ENCODE data around the gene UNC5B. TPM values are rescaled to one million over a fixed set of nuclear protein-coding genes. Genes with fewer than 3 reads are reported as not detected.

UNC5B gene
- total and polyA plus RNA-seq, 7 donors: 1.4 to 12.7 (median 1.8) TPM

- H3K4me1 ChIP-seq: peaks cover 0 to 35% (median 23%) of the 10 kb centered on the region in 4 donors
Measured at GRCh38 chr10:71234970-71235685, 22.8 kb downstream of the UNC5B start.

DNA sequence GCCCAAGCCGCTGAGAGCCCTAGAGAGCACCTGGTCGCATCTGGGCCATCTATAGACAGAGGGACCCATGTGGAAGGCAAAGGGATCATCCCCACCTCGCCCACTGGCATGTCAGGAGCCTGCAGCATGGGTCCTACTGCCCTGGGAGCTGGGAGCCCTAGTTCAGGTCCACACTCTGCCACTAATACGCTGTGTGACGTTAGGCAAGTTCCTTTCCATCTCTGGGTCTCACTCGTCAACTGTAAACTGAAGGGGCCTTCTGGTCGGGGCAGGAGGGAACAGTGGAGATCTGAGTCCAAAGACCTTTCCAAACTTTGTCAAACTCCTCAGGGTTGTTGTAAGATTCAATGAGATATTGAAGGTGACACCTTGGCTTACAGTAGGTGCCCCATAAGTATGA is 23.4 kb downstream of the UNC5B start:
- H3K9me3 ChIP-seq: no peaks in the 10 kb centered on the region
- no peaks in the 10 kb centered on the region for H3K27me3 ChIP-seq
- intact Hi-C loops (cut with DNase I): no loop called here
- no peaks in the 10 kb centered on the region for H3K36me3 ChIP-seq
- no peak for DNase-seq
- 83 to 88% methylated on average over 7 of the region's 7 CpGs for WGBS, 2 donors
- peaks cover 0 to 35% (median 23%) of the 10 kb centered on the region in 4 donors for H3K4me1 ChIP-seq
- H3K27ac ChIP-seq: no peak overlapping the region
- no peak for TF ChIP-seq EP300 (IDR thresholded peaks at IDR 0.05)
- TF ChIP-seq POLR2AphosphoS5 (IDR thresholded peaks at IDR 0.05): no peak
- TF ChIP-seq POLR2A (IDR thresholded peaks at IDR 0.05): no peak
- TF ChIP-seq CTCF (IDR thresholded peaks at IDR 0.05): no peak
- H3K4me3 ChIP-seq: no peak overlapping the region

More at GRCh38 chr10:71234970-71235685, 22.8 kb downstream of the UNC5B start:
- TF ChIP-seq POLR2AphosphoS5 (IDR thresholded peaks at IDR 0.05): no peak
- TF ChIP-seq POLR2A (IDR thresholded peaks at IDR 0.05): no peak
- no peak for TF ChIP-seq CTCF (IDR thresholded peaks at IDR 0.05)
- no peak for TF ChIP-seq EP300 (IDR thresholded peaks at IDR 0.05)
- Histone ChIP-seq H3K9me3 (no peaks in the 10 kb centered on the region), H3K4me3 (no peak overlapping the region), H3K36me3 (no peaks in the 10 kb centered on the region), H3K27ac (peak overlapping the region in 1 of 4 donors; percentile 0), H3K27me3 (no peaks in the 10 kb centered on the region)
- intact Hi-C loops (cut with DNase I): no loop called here
- WGBS, 2 donors: 55 to 64% methylated on average over 16 of the region's 16 CpGs
- no peak for DNase-seq

GRCh38 chr10:71236286-71236685 is 23.9 kb downstream of the UNC5B start:
- Histone ChIP-seq H3K4me3 (no peak overlapping the region), H3K9me3 (no peaks in the 10 kb centered on the region), H3K36me3 (no peaks in the 10 kb centered on the region), H3K27me3 (no peaks in the 10 kb centered on the region), H3K27ac (no peak overlapping the region), H3K4me1 (peaks cover 0 to 35% (median 24%) of the 10 kb centered on the region in 4 donors)
- TF ChIP-seq CTCF (IDR thresholded peaks at IDR 0.05): no peak
- TF ChIP-seq EP300 (IDR thresholded peaks at IDR 0.05): no peak
- no peak for TF ChIP-seq POLR2A (IDR thresholded peaks at IDR 0.05)
- TF ChIP-seq POLR2AphosphoS5 (IDR thresholded peaks at IDR 0.05): no peak
- WGBS, 2 donors: 42 to 60% methylated on average over 10 of the region's 10 CpGs
- no peak for DNase-seq
- intact Hi-C loops (cut with DNase I): no loop called here

- Histone ChIP-seq H3K4me1 (peaks cover 0 to 39% (median 25%) of the 10 kb centered on the region in 4 donors), H3K36me3 (no peaks in the 10 kb centered on the region), H3K27me3 (no peaks in the 10 kb centered on the region), H3K27ac (no peak overlapping the region), H3K9me3 (no peaks in the 10 kb centered on the region), H3K4me3 (no peak overlapping the region)
- no peak for TF ChIP-seq POLR2A (IDR thresholded peaks at IDR 0.05)
- no peak for TF ChIP-seq EP300 (IDR thresholded peaks at IDR 0.05)
- TF ChIP-seq POLR2AphosphoS5 (IDR thresholded peaks at IDR 0.05): no peak
- TF ChIP-seq CTCF (IDR thresholded peaks at IDR 0.05): no peak
- WGBS, 2 donors: 82 to 85% methylated on average over 15 of the region's 15 CpGs
- intact Hi-C loops (cut with DNase I): no loop called here
- no peak for DNase-seq
Measured at GRCh38 chr10:71236822-71237682, 24.7 kb downstream of the UNC5B start.

All from sigmoid colon (tissue), 7 donors.